MCF 10A (cell line): Measurements from ENCODE around the gene DNAJA2. TPM values are rescaled to one million over a fixed set of nuclear protein-coding genes. Genes with fewer than 3 reads are reported as not detected.

ENCODE experiments used
- BruUV-seq: library from RNA; stranded (reverse); fragments of 400-500 nt; replicated peaks from 2 replicates; lab custom pipeline; 2021; lab: Mats Ljungman, UMichigan
- CTCF ChIA-PET: fragments of 300-600 bp; sonication (Branson Sonifier 250); formaldehyde crosslinking; extraction: SDS; loops from one replicate; lab custom pipeline; 2021; ENCODE audit warnings: antibody characterized with exemption, inconsistent platforms; lab: Yijun Ruan, JAX
- POLR2A ChIA-PET: fragments of 300-600, 350-650 bp; sonication (Branson Sonifier 250); formaldehyde crosslinking; extraction: SDS; loops from one replicate; lab custom pipeline; 2020; ENCODE audit warnings: antibody characterized with exemption, inconsistent platforms; lab: Yijun Ruan, JAX
- DNase-seq: peaks from one replicate; pipeline ENCODE4 v3.0.0-alpha.2; 2018; ENCODE audit not compliant: unreplicated experiment
- H3K27ac Mint-ChIP-seq: one replicate; pipeline ENCODE4 v1.8.0; 2022; ENCODE audit warnings: mild to moderate bottlenecking, low read depth, mixed read lengths; ENCODE audit not compliant: unreplicated experiment
- H3K27me3 Mint-ChIP-seq: one replicate; pipeline ENCODE4 v1.8.0; 2022; ENCODE audit warnings: mixed read lengths; ENCODE audit not compliant: insufficient read depth, unreplicated experiment
- H3K36me3 Mint-ChIP-seq: one replicate; pipeline ENCODE4 v1.8.0; 2022; ENCODE audit warnings: mild to moderate bottlenecking, moderate library complexity, mixed read lengths; ENCODE audit not compliant: insufficient read depth, unreplicated experiment
- H3K4me1 Mint-ChIP-seq: one replicate; pipeline ENCODE4 v1.8.0; 2022; ENCODE audit warnings: mixed read lengths; ENCODE audit not compliant: insufficient read depth, unreplicated experiment
- H3K4me3 Mint-ChIP-seq: one replicate; pipeline ENCODE4 v1.8.0; 2022; ENCODE audit warnings: mild to moderate bottlenecking, moderate library complexity, mixed read lengths; ENCODE audit not compliant: unreplicated experiment
- H3K9me3 Mint-ChIP-seq: one replicate; pipeline ENCODE4 v1.8.0; 2022; ENCODE audit warnings: mixed read lengths; ENCODE audit not compliant: unreplicated experiment
- intact Hi-C: fragments of 100-400 bp; cut with micrococcal nuclease; formaldehyde crosslinking; loops from 2 replicates; pipeline ENCODE4 v1.14.1; 2022
- total RNA-seq: library from RNA; stranded (reverse); gene quantifications from 2 replicates; pipeline ENCODE4 v1.2.3, GENCODE V29; 2022
- TF ChIP-seq, protein P1 (sequence below): fragments of 200-600 bp; IDR thresholded peaks from one replicate; pipeline ENCODE4 v1.8.0; 2022; ENCODE audit warnings: antibody characterized with exemption, mild to moderate bottlenecking; ENCODE audit not compliant: unreplicated experiment

Gene DNAJA2
- total RNA-seq, 1 experiment from 2014 or later = 64.8 TPM

DNA sequence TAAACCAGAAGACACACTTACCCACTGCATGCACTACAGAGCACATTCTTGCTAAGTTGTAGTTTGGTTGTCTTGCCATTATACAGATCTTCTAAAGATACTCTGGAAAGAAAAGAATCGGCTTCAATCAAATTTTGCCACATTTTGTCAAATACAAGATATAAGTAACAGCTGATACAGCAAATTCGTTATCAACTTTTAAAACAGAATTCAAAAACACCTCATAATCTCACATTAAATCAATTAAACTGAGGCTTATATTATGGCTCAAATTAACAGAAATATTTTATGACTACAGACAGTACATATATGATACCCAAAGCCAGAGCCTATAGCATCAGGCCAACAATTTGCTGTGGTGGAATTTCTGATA, 5.4 kb downstream of the DNAJA2 start:
- TF ChIP-seq, protein P1, sequence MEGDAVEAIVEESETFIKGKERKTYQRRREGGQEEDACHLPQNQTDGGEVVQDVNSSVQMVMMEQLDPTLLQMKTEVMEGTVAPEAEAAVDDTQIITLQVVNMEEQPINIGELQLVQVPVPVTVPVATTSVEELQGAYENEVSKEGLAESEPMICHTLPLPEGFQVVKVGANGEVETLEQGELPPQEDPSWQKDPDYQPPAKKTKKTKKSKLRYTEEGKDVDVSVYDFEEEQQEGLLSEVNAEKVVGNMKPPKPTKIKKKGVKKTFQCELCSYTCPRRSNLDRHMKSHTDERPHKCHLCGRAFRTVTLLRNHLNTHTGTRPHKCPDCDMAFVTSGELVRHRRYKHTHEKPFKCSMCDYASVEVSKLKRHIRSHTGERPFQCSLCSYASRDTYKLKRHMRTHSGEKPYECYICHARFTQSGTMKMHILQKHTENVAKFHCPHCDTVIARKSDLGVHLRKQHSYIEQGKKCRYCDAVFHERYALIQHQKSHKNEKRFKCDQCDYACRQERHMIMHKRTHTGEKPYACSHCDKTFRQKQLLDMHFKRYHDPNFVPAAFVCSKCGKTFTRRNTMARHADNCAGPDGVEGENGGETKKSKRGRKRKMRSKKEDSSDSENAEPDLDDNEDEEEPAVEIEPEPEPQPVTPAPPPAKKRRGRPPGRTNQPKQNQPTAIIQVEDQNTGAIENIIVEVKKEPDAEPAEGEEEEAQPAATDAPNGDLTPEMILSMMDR = no peak
- H3K27me3 Mint-ChIP-seq = no peaks in the 10 kb centered on the region
- peaks cover 10% of the 10 kb centered on the region for H3K4me1 Mint-ChIP-seq
- no TSS peak for BruUV-seq
- CTCF ChIA-PET = interaction anchor here (0.5 to 1.4 kb wide), 3 partner anchors 19 to 38 kb away, joined by 3 to 4 read pairs (median 3); no protein-coding TSS in a partner anchor
- no peak overlapping the region for H3K4me3 Mint-ChIP-seq
- no peak for DNase-seq
- H3K36me3 Mint-ChIP-seq = peaks cover 94% of the 10 kb centered on the region
- H3K27ac Mint-ChIP-seq = no peak overlapping the region
- intact Hi-C loops = no loop called here
- POLR2A ChIA-PET = no interaction called here
- no peaks in the 10 kb centered on the region for H3K9me3 Mint-ChIP-seq

DNA sequence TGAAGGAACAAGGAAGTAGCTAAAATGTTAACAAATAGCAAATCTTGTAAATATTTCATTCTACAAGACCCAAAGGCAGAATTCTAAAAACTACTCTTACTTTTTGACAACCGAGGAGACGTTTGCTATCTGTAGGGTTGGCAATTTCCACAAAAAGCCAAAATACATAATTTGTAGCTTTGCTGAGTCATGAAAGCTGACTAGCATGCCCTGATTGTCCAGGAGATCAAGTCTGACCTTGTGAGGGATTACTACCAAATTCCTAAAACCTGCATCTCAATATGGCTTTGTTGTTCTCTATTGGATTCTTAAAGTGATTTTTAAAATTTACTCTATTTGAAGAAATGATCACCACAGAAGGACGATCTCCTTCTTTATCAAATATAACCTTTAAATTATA, 10.8 kb downstream of the DNAJA2 start:
- CTCF ChIA-PET = interaction anchor here (0.6 to 2.2 kb wide), 12 partner anchors 9 to 1062 kb away, joined by 3 to 10 read pairs (median 4); partner anchors contain the start of gene DNAJA2
- H3K4me1 Mint-ChIP-seq = peaks cover 10% of the 10 kb centered on the region
- no peak overlapping the region for H3K4me3 Mint-ChIP-seq
- BruUV-seq = no TSS peak
- POLR2A ChIA-PET = interaction anchor here (1.1 to 3.0 kb wide), 2 partner anchors 10 kb away, joined by 3 to 22 read pairs; partner anchors contain the start of gene DNAJA2
- no peak overlapping the region for H3K27ac Mint-ChIP-seq
- H3K36me3 Mint-ChIP-seq = peaks cover 95% of the 10 kb centered on the region
- H3K9me3 Mint-ChIP-seq = no peaks in the 10 kb centered on the region
- intact Hi-C loops = no loop called here
- H3K27me3 Mint-ChIP-seq = no peaks in the 10 kb centered on the region
- TF ChIP-seq, protein P1 = no peak
- no peak for DNase-seq

DNA sequence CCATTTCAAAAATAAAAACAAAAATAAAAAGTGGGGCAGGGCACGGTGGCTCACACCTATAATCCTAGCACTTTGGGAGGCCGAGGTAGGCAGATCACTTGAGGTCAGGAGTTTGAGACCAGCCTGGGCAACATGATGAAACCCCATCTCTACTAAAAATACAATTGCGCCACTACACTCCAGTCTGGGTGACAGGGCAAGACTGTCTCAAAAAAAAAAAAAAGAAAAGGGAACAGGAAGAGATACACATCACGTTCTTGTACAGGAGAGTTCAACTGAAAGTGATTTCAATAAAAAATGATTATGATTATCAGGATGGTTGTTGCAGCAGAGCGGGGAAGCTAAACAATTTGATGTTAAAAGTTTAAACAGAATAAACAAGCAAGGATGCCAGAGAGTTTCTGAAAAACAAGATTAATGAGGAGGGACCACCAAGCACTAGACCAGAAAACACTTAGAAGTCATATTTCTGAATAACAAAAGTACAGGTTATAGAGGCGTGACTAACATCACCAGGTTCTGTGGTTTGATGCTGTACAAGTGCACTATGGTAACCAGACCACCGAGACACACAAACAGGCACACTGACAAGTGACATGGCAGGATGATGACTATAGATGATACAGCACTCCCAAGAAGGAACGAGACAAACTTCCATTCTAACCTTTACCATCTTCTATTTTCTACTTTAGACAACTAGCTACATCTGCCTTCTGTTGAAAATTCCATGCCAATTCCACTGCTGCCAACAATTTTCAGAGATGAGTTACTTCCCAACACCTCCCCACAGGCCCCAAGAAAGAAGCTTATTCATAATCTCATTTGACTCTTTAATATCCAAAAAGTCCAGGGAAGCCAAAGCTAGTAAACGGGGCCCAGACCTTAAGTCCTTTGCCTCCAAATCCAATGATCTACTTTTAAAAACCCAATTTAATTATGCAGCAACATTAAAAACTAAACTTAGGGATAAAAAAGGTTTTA, 11.8 kb downstream of the DNAJA2 start:
- Mint-ChIP-seq H3K9me3 (no peaks in the 10 kb centered on the region), H3K4me3 (no peak overlapping the region), H3K27ac (no peak overlapping the region), H3K27me3 (no peaks in the 10 kb centered on the region), H3K36me3 (peaks cover 95% of the 10 kb centered on the region), H3K4me1 (peaks cover 6% of the 10 kb centered on the region)
- ChIA-PET CTCF (interaction anchor here (0.5 to 2.2 kb wide), 10 partner anchors 12 to 1063 kb away, joined by 3 to 10 read pairs (median 4); partner anchors contain the start of genes DNAJA2 and PHKB), POLR2A (interaction anchor here (0.6 to 3.0 kb wide), 2 partner anchors 11 to 13 kb away, joined by 3 to 22 read pairs; partner anchors contain the start of gene DNAJA2)
- TF ChIP-seq, protein P1 = no peak
- no peak for DNase-seq
- intact Hi-C loops = no loop called here
- no TSS peak for BruUV-seq

DNA sequence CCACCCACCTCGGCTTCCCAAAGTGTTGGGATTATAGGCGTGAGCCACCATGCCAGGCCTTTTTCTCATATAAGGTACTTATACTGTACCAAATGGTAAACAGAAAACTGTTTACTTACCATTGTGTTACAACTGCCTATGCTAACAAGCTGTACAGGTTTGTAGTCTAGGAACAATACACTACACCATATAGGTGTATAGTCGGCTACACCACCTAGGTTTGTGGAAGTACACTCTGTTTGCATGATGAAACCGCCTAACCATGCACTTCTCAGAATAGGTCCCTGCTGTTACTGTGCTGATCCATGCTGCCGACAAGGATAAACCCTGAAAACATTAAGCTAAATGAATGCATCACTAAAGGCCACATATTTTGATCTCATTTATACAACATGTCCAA, 18.9 kb downstream of the DNAJA2 start:
- peaks cover 58% of the 10 kb centered on the region for H3K36me3 Mint-ChIP-seq
- intact Hi-C loops = no loop called here
- H3K4me1 Mint-ChIP-seq = no peaks in the 10 kb centered on the region
- ChIA-PET CTCF (interaction anchor here (0.7 to 0.9 kb wide), 2 partner anchors 128 to 302 kb away, joined by 3 read pairs; no protein-coding TSS in a partner anchor), POLR2A (no interaction called here)
- no peak overlapping the region for H3K4me3 Mint-ChIP-seq
- H3K27ac Mint-ChIP-seq = no peak overlapping the region
- H3K9me3 Mint-ChIP-seq = no peaks in the 10 kb centered on the region
- TF ChIP-seq, protein P1 = no peak
- no peaks in the 10 kb centered on the region for H3K27me3 Mint-ChIP-seq
- no TSS peak for BruUV-seq
- no peak for DNase-seq
